GM18520 (cell line): ENCODE measurements around the gene NFKBIZ.
"Not testable (repeated sequence)": the region's sequence is repeated elsewhere in the genome, so short reads cannot be mapped to it uniquely, and the experiment has no call there.

ENCODE experiments used
- ATAC-seq: cut with Tn5 transposase; IDR thresholded peaks from one replicate; pipeline ENCODE4 v1.9.1; 2021; ENCODE audit not compliant: unreplicated experiment

The NFKBIZ gene

DNA sequence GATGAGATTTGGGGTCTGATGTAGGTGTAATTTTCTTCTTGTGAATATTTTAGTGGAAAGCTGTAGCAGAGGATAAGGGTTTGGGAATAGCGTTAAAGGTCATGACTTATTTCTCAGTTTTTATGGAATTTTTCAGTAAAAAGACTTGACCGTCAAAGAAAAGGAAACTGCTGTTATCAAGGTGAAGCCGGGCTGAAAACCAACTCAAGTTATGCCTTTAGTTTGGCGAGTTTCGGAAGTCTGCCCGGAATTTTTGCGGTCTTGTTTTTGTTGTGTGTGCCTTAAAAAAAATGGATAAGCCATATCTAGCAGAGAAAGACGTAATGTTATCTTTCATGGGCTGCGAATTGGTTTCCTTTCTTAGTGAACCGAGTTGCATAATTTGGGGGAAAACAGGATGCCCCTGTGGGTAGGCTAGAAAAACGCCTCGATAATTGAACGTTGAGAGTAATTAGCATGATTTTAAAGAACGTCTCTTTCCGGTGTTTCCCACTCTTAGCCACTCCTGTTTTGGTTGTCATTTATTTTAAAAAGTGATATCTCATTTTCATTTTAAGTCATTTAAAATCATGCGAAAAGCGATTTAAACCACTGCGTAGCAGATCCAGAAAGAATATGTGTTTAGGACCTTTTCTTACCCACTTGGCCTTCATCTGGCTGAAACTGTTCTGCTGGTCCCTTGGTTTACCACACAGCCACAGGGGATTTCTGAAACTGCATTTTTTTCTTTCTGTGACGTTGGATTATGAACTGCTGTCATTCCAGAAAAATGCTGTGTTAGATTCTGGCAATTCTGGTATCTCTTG, 1.1 kb downstream of the NFKBIZ start:
- peak; percentile 22 for ATAC-seq

GRCh38 chr3:101851072-101851770, 1.9 kb downstream of the NFKBIZ start:
- no peak for ATAC-seq

DNA sequence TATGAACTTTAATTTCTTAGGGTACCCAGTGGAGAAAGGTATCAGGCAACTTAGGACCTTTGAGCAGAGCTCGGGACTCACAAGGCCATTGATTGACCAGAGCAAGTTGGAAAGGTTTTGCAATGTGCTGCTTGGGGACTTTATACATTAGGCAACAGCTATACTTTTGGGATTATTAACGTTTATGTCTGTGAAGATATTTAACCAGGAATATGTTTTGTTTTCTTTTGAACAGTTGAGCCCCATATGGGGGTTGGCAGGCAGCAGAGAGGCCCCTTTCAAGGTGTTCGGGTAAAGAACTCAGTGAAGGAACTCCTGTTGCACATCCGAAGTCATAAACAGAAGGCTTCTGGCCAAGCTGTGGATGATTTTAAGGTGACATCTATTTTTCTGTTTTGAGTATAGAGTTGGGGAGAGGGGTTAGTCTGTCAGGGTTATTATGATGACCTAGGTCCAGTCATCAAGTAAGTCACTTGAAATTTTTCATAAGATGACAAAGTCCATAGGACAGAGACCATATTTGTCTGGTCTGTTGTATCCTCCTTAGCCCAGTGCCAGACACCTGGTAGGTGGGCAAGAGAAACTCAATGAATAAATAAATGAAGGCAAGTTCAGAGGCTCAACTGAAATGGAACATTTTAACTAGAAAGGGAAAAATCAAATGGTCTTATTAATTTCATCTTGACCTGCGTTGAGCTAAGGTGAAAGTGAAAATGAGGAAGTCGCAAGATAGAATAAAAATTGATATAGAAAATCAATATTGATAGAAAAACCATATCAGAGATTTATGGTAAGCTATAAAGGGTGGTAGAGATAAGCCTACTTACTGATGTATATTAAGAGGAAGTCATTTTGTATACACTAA, 2.8 kb downstream of the NFKBIZ start:
- ATAC-seq: no peak

DNA sequence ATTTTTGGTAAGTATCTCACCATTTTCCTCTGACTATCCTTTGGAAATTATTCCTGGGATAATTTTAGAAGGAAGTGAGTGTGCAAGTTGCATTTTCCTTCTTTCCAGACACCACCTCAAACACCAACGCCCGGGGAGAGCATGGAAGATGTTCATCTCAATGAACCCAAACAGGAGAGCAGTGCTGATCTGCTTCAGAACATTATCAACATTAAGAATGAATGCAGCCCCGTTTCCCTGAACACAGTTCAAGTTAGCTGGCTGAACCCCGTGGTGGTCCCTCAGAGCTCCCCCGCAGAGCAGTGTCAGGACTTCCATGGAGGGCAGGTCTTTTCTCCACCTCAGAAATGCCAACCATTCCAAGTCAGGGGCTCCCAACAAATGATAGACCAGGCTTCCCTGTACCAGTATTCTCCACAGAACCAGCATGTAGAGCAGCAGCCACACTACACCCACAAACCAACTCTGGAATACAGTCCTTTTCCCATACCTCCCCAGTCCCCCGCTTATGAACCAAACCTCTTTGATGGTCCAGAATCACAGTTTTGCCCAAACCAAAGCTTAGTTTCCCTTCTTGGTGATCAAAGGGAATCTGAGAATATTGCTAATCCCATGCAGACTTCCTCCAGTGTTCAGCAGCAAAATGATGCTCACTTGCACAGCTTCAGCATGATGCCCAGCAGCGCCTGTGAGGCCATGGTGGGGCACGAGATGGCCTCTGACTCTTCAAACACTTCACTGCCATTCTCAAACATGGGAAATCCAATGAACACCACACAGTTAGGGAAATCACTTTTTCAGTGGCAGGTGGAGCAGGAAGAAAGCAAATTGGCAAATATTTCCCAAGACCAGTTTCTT, 3.9 kb downstream of the NFKBIZ start:
- no peak for ATAC-seq

GRCh38 chr3:101853982-101854381, 4.7 kb downstream of the NFKBIZ start:
- ATAC-seq: no peak

- ATAC-seq: no peak
Observed at GRCh38 chr3:101854608-101855304, 5.4 kb downstream of the NFKBIZ start.

GRCh38 chr3:101857301-101857741, 8.0 kb downstream of the NFKBIZ start:
- no peak for ATAC-seq

- no peak for ATAC-seq
Observed at GRCh38 chr3:101858464-101859030, 9.2 kb downstream of the NFKBIZ start.

DNA sequence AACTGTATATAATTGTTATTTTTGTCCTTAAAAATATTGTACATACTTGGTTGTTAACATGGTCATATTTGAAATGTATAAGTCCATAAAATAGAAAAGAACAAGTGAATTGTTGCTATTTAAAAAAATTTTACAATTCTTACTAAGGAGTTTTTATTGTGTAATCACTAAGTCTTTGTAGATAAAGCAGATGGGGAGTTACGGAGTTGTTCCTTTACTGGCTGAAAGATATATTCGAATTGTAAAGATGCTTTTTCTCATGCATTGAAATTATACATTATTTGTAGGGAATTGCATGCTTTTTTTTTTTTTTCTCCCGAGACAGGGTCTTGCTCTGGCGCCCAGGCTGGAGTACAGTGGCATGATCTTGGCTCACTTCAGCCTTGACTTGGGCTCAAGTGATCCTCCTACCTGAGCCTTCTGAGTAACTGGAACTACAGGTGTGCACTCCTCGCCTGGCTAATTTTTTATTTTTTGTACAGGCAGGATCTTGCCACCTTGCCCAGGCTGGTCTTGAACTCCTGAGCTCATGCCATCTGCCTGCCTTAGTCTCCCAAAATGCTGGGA, 10.7 kb downstream of the NFKBIZ start:
- no peak for ATAC-seq

DNA sequence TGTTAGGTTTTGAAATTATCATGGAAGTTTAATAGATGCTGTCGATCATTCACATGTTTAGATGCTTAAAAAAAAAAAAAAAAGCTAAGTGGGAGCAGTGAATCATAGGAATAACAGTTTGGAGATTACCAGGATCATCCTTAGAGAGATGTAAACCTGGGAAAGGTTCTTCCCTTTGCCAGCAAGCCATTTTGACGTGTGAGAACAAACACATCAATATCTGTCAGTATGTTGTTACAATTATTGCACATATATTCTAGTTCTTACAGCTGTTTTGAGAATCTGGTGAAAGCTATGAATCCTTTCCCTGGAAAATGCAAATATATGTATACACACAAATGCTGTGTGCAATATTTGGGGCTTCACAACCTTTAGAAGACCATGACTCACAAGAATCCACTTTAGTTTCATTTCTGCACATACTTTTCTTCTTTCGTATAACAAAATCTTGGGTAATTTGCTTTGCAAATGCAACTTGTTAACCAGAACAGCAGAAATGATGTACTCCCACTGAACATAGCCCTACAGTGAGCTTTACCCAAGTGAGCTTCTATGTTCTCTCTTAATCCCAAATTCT, 12.0 kb downstream of the NFKBIZ start:
- ATAC-seq: peak; percentile 58

- no peak for ATAC-seq
Observed at GRCh38 chr3:101861789-101862415, 12.6 kb downstream of the NFKBIZ start.

- no peak for ATAC-seq
Observed at GRCh38 chr3:101862416-101863165, 13.3 kb downstream of the NFKBIZ start.

GRCh38 chr3:101864926-101865325, 15.6 kb downstream of the NFKBIZ start:
- not testable (repeated sequence) for ATAC-seq

GRCh38 chr3:101865751-101866509, 16.6 kb downstream of the NFKBIZ start:
- ATAC-seq: no peak

DNA sequence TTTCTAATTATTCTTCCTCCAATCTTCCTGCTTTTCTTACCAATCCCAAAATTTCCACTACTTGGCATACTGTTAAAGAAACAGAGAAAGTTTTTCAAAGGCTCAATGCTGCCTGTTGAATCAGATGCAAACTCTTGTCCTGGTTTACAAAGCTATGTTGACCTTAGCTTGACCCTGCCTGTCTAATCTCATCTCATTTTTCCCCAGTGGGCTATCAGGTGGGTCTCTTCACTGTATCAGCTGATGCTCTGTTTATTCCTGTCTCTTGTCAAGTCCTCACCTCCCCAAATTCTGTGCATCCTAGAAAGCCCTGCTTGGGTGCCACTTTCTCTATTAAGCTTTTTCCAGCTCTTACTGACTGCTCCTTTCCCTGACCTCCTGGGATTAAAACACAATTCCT, 18.2 kb downstream of the NFKBIZ start:
- ATAC-seq: no peak

DNA sequence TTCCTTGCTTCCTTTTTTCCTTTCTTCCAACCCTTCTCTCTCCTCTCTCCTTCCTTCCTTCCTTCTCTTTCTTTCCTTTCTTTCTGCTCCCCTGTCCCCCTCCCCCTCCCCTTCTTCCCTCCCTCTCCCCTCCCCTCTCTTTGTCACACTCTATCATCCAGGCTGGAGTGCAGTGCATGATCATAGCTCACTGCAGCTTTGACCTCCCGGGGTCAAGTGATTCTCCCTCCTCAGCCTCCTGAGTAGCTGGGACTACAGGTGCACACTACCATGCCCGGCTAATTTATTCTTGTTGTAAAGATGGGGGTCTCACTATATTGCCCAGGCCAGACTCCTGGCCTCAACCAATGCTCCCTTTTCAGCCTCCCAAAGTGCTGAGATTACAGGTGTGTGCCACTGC, 18.7 kb downstream of the NFKBIZ start:
- no peak for ATAC-seq
